Calu3 (cell line): Measurements from ENCODE around the gene FLYWCH2. TPM values are rescaled to one million over a fixed set of nuclear protein-coding genes. Genes with fewer than 3 reads are reported as not detected.

Experiments
- BruUV-seq: library from RNA; stranded (reverse); fragments of 400-500 nt; replicated peaks from 2 replicates; lab custom pipeline; 2021; lab: Mats Ljungman, UMichigan
- CTCF ChIA-PET: fragments of 300-600 bp; sonication (Branson Sonifier 250); formaldehyde crosslinking; loops from one replicate; lab custom pipeline; 2022; ENCODE audit warnings: antibody characterized with exemption; lab: Charles Lee
- DNase-seq: peaks from one replicate; pipeline ENCODE4 v3.0.0; 2022
- H3K27ac Mint-ChIP-seq: one replicate; pipeline ENCODE4 v1.8.0; 2022; ENCODE audit warnings: mixed read lengths; ENCODE audit not compliant: unreplicated experiment
- H3K27me3 Mint-ChIP-seq: one replicate; pipeline ENCODE4 v1.8.0; 2022; ENCODE audit warnings: mixed read lengths; ENCODE audit not compliant: unreplicated experiment
- H3K36me3 Mint-ChIP-seq: one replicate; pipeline ENCODE4 v1.8.0; 2022; ENCODE audit warnings: mild to moderate bottlenecking, moderate library complexity, mixed read lengths; ENCODE audit not compliant: insufficient read depth, unreplicated experiment
- H3K4me1 Mint-ChIP-seq: one replicate; pipeline ENCODE4 v1.8.0; 2022; ENCODE audit warnings: mild to moderate bottlenecking, low read depth, mixed read lengths; ENCODE audit not compliant: unreplicated experiment
- H3K4me3 Mint-ChIP-seq: one replicate; pipeline ENCODE4 v1.8.0; 2022; ENCODE audit warnings: mild to moderate bottlenecking, low read depth, moderate library complexity, mixed read lengths; ENCODE audit not compliant: unreplicated experiment
- H3K9me3 Mint-ChIP-seq: one replicate; pipeline ENCODE4 v1.8.0; 2022; ENCODE audit warnings: low read depth, mixed read lengths; ENCODE audit not compliant: unreplicated experiment
- CTCF ChIP-seq: fragments of 200-600 bp; IDR thresholded peaks from one replicate; pipeline ENCODE4 v1.8.0; 2022; ENCODE audit warnings: antibody characterized with exemption; ENCODE audit not compliant: unreplicated experiment
- intact Hi-C: fragments of 100-400 bp; cut with micrococcal nuclease; formaldehyde crosslinking; loops from one replicate; pipeline ENCODE4 v1.10.0; 2022; ENCODE audit not compliant: unreplicated experiment
- total RNA-seq: library from RNA; stranded (reverse); gene quantifications from 2 replicates; pipeline ENCODE4 v1.2.3, GENCODE V29; 2022

FLYWCH2 gene
- total RNA-seq, 1 experiment from 2014 or later: 13.0 TPM

DNA sequence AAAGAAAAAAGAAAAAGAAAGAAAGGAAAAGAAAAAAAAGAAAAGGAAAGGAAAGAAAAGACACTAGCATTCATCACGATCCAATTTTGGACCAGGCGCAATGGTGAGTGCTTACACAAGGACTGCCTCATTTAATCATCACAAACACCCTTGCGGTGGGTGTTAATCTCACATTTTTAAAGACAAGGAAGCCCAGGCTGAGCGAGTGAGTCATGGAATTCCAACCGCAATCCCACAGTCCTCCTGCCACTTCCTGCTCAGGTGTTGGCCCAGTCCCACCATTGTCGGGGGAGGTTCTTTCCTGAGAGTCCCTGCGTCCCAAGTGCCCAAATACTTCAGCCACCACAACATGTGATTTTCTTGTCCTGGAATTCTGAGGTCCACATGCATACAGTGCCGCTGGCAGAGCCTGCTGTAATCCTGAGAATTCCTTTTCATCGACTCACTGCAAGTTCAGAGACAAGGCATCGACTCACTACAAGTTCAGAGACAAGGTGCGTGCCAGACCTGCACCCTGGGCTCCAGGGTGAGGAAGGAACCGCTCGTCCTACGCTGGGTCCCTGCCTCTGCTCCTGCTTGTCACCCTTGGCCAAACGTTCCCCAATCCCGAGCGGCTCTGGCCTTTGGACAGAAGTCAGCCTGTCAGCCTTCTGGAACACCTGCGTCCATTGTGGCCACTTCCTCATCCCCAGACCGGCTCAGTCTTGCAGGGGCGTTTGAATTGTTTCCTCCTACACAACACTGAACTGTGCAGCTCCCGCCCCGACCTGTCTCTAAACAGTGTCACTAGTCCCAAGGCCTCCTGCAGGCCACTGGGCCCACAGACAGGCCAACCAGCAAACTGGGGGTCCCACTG, 47.1 kb upstream of the FLYWCH2 start:
- peak overlapping the region; percentile 52 for H3K4me3 Mint-ChIP-seq
- H3K27me3 Mint-ChIP-seq: no peaks in the 10 kb centered on the region
- peak; percentile 95 for DNase-seq
- peak overlapping the region; percentile 94 for H3K27ac Mint-ChIP-seq
- intact Hi-C loops: loop anchor here (5.0 kb wide), 1 partner anchor 59 kb away; the partner anchor contains the start of gene ELOB
- peaks cover 51% of the 10 kb centered on the region for H3K4me1 Mint-ChIP-seq
- CTCF ChIA-PET: interaction anchor here (0.7 to 1.1 kb wide), 3 partner anchors 22 to 60 kb away, joined by 3 read pairs; partner anchors contain the start of gene PRSS22
- no peaks in the 10 kb centered on the region for H3K9me3 Mint-ChIP-seq
- peak; percentile 30 for TF ChIP-seq CTCF
- peaks cover 34% of the 10 kb centered on the region for H3K36me3 Mint-ChIP-seq
- BruUV-seq: TSS peak; percentile 57

DNA sequence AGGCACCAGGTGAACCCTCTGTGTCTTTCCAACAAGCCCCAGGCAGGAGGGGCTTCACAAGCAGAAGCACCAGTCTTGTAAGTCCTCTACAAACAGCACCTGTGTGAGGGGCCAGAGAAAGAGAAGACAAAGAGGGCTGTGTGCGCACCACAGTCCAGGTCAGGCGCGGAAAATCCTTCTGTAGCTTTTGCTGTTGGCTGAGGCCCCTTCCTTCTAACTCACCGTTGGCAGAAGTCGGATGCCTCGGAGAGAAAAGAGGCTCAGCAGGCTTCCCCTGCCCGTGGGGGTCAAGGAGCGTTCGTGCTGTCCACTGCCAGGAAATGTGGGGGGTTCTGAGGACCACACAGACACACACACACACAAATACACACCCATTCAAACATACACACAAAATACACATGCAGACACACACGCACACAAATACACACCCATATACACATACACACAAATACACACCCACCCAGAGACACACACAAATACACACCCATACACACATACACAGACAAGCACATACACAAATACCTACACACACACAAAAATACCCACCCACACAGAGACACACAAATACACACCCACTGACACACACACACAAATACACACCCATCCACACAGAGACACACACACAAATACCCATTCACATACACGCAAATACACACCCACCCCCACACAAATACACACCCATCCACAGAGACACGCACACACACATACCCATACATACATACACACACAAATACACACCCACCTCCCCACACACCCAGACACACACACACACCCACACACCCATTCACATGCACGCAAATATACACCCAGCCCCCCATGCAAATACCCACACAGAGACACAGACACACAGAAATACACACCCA, 46.1 kb upstream of the FLYWCH2 start:
- no TSS peak for BruUV-seq
- Mint-ChIP-seq H3K4me3 (peak overlapping the region; percentile 52), H3K27ac (peak overlapping the region; percentile 94), H3K9me3 (no peaks in the 10 kb centered on the region), H3K36me3 (peaks cover 34% of the 10 kb centered on the region), H3K4me1 (peaks cover 51% of the 10 kb centered on the region), H3K27me3 (no peaks in the 10 kb centered on the region)
- CTCF ChIA-PET: interaction anchor here (0.7 to 1.1 kb wide), 3 partner anchors 21 to 61 kb away, joined by 3 read pairs; partner anchors contain the start of gene PRSS22
- intact Hi-C loops: loop anchor here (5.0 kb wide), 1 partner anchor 60 kb away; the partner anchor contains the start of gene ELOB
- no peak for DNase-seq
- TF ChIP-seq CTCF: no peak

DNA sequence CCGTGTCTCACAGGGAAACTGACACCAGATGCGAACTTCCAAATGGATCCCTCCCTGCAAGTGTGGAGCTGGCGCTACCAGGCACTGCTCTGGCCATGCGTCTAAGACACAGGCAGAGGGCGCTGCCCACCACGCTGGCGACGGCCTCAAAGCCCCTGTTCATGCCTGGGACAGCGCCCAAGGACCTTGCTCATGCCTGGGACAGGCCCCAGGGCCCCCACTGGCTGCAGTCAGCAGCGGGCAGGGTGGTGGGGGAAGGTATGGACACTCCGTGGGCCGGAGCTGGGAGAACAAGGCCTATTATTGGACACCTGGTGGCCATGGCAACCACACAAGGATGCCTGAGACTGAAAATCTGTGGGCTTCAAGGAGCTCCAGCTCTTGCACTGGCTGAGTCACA, 44.1 kb upstream of the FLYWCH2 start:
- H3K4me1 Mint-ChIP-seq: peaks cover 51% of the 10 kb centered on the region
- no peak overlapping the region for H3K4me3 Mint-ChIP-seq
- H3K9me3 Mint-ChIP-seq: no peaks in the 10 kb centered on the region
- H3K27ac Mint-ChIP-seq: peak overlapping the region; percentile 18
- intact Hi-C loops: loop anchor here (1.0 to 5.0 kb wide), 2 partner anchors 29 to 62 kb away; partner anchors contain the start of gene ELOB
- no peaks in the 10 kb centered on the region for H3K27me3 Mint-ChIP-seq
- CTCF ChIA-PET: interaction anchor here (0.6 to 2.0 kb wide), 12 partner anchors 19 to 1338 kb away, joined by 3 to 64 read pairs (median 6); partner anchors contain the start of genes FLYWCH2 and PRSS22
- BruUV-seq: no TSS peak
- peaks cover 34% of the 10 kb centered on the region for H3K36me3 Mint-ChIP-seq
- peak; percentile 84 for DNase-seq
- peak; percentile 88 for TF ChIP-seq CTCF
